Measurements from ENCODE around the gene CDH4.

The CDH4 gene

DNA sequence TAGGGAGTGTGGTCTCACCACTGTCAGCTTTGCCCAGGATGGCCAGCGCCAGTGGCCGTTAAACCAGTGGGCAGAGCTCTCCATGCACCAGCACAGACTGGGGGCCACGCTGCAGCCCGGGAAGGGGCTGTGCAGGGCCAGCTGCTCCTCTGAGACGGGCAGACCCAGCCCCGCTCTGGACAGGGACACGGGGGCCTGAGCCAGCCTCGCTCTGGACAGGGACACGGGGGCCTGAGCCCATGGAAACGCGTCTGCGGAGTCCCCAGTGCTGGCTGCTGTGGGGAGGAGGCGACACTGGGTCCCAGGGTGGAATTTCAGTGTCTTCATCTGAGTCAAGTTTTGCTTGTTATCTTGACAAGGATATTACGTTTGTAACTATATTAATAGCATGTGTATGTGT, 402.7 kb downstream of the CDH4 start:
- Histone ChIP-seq H3K4me3 (ENCODE audit: low read depth in 1 of 5, low read length in 5 of 5) (no peak overlapping the region), H3K27ac (ENCODE audit: low read depth, low read length) (no peak overlapping the region), H3K27me3 (ENCODE audit: control insufficient read depth in 5 of 5, insufficient read depth in 4 of 5, low read length in 5 of 5) (peaks cover 0 to 15% (median 4%) of the 10 kb centered on the region in 5 donors), H3K9me3 (ENCODE audit: control insufficient read depth in 5 of 5, low read length in 5 of 5) (peaks cover 0 to 5% (median 0%) of the 10 kb centered on the region in 5 donors), H3K9ac (ENCODE audit: low read length in 5 of 5) (no peak overlapping the region), H3K4me1 (ENCODE audit: control insufficient read depth in 5 of 5, insufficient read depth in 5 of 5, low read length in 5 of 5) (no peaks in the 10 kb centered on the region), H3K36me3 (ENCODE audit: control insufficient read depth in 5 of 5, insufficient read depth in 5 of 5, low read length in 5 of 5) (no peaks in the 10 kb centered on the region)

DNA sequence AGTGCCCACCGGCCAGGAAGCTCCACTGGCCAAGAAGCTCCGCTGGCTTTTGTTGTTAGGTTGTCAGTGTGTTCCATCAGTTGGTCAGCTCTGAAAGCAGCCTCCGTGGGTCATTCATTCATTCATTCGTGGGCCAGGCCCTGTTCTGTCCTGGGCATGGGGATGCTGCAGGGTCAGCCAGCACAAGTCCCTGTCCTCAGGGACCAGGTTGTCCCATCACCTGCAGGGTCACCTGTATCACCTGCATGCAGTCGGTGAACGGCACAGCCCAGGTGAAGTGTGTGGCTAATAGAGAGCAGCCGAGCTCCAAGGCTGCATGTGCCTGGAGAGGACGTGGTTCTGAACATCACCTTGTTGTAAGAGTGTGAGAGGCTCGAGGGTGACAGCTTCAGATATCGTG, 403.5 kb downstream of the CDH4 start:
- H3K4me3 ChIP-seq (ENCODE audit: low read depth in 1 of 5, low read length in 5 of 5): no peak overlapping the region
- peaks cover 0 to 15% (median 4%) of the 10 kb centered on the region in 5 donors for H3K27me3 ChIP-seq (ENCODE audit: control insufficient read depth in 5 of 5, insufficient read depth in 4 of 5, low read length in 5 of 5)
- no peak overlapping the region for H3K9ac ChIP-seq (ENCODE audit: low read length in 5 of 5)
- H3K27ac ChIP-seq (ENCODE audit: low read depth, low read length): no peak overlapping the region
- peaks cover 0 to 5% (median 0%) of the 10 kb centered on the region in 5 donors for H3K9me3 ChIP-seq (ENCODE audit: control insufficient read depth in 5 of 5, low read length in 5 of 5)
- H3K4me1 ChIP-seq (ENCODE audit: control insufficient read depth in 5 of 5, insufficient read depth in 5 of 5, low read length in 5 of 5): no peaks in the 10 kb centered on the region
- no peaks in the 10 kb centered on the region for H3K36me3 ChIP-seq (ENCODE audit: control insufficient read depth in 5 of 5, insufficient read depth in 5 of 5, low read length in 5 of 5)

DNA sequence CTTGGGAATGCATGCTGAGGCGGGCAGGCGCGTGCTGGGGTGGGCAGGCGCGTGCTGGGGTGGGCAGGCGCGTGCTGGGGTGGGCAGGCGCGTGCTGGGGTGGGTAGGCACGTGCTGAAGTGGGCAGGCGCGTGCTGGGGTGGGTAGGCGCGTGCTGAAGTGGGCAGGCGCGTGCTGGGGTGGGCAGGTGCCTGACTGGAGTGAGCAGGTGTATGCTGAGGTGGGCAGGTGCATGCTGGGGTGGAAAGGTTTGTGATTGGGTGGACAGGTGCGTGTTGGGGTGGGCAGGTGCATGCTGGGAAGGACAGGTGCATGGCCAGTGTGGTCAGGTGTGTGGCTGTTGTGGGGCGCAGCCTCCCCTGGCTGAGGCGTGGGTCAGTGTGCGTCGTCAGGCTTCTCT, 404.1 kb downstream of the CDH4 start:
- H3K4me1 ChIP-seq (ENCODE audit: control insufficient read depth in 5 of 5, insufficient read depth in 5 of 5, low read length in 5 of 5): no peaks in the 10 kb centered on the region
- H3K27ac ChIP-seq (ENCODE audit: low read depth, low read length): no peak overlapping the region
- no peaks in the 10 kb centered on the region for H3K36me3 ChIP-seq (ENCODE audit: control insufficient read depth in 5 of 5, insufficient read depth in 5 of 5, low read length in 5 of 5)
- H3K9me3 ChIP-seq (ENCODE audit: control insufficient read depth in 5 of 5, low read length in 5 of 5): peaks cover 0 to 5% (median 0%) of the 10 kb centered on the region in 5 donors
- H3K27me3 ChIP-seq (ENCODE audit: control insufficient read depth in 5 of 5, insufficient read depth in 4 of 5, low read length in 5 of 5): peaks cover 0 to 14% (median 4%) of the 10 kb centered on the region in 5 donors
- no peak overlapping the region for H3K9ac ChIP-seq (ENCODE audit: low read length in 5 of 5)
- H3K4me3 ChIP-seq (ENCODE audit: low read depth in 1 of 5, low read length in 5 of 5): no peak overlapping the region

DNA sequence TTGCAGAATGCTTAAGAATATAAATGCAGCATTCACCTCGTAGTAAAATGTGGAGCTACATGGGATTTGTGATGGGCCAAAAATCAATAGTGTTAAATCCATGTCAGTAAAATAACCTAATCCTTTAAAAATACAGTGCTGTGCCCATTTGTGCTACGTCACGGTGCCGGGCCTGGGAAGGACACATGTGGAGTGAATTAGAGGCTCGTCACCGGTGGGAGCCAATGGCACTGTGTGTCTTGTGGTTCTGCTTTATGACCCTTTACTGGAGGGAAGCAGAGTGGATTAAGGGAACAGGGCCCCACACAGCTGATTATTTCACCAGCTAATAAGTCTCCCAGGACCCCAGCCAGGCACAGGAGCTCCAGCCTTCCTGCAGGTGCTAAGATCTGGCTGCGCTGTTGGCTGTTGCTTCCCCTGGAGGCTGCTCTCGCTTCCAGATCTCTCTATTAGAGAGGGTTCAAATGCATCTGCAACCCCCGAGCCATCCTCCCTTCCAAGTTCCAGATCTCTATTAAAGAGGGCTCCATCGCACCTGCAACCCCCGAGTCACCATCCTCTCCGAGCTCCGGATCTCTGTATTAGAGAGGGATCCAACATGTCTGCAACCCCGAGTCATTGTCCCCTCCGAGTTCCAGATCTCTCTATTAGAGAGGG, 405.8 kb downstream of the CDH4 start:
- Histone ChIP-seq H3K9me3 (ENCODE audit: control insufficient read depth in 5 of 5, low read length in 5 of 5) (peaks cover 0 to 5% (median 0%) of the 10 kb centered on the region in 5 donors), H3K9ac (ENCODE audit: low read length in 5 of 5) (no peak overlapping the region), H3K4me3 (ENCODE audit: low read depth in 1 of 5, low read length in 5 of 5) (no peak overlapping the region), H3K27ac (ENCODE audit: low read depth, low read length) (no peak overlapping the region), H3K27me3 (ENCODE audit: control insufficient read depth in 5 of 5, insufficient read depth in 4 of 5, low read length in 5 of 5) (peaks cover 0 to 15% (median 6%) of the 10 kb centered on the region in 5 donors), H3K36me3 (ENCODE audit: control insufficient read depth in 5 of 5, insufficient read depth in 5 of 5, low read length in 5 of 5) (no peaks in the 10 kb centered on the region), H3K4me1 (ENCODE audit: control insufficient read depth in 5 of 5, insufficient read depth in 5 of 5, low read length in 5 of 5) (no peaks in the 10 kb centered on the region)

DNA sequence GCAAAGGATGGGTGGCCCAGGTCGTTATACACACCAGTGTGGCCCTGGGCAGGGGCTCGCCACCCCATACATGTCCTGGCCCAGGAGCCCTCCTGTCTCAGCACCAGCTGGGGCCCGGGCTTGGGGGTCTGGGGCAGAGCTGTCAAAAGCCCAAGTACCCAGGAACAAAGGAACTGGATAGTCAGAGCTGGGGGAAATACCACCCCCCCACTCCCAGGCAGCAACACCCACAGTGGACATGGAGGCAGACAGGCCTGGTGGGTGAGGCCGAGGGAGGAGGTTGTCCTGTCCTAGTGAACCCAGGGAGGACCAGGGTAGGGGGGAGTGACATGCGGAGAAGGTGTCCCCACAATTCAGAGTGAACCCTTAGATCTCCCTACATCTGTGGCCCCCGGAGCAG, 406.5 kb downstream of the CDH4 start:
- Histone ChIP-seq H3K27me3 (ENCODE audit: control insufficient read depth in 5 of 5, insufficient read depth in 4 of 5, low read length in 5 of 5) (peaks cover 0 to 15% (median 13%) of the 10 kb centered on the region in 5 donors), H3K27ac (ENCODE audit: low read depth, low read length) (no peak overlapping the region), H3K4me1 (ENCODE audit: control insufficient read depth in 5 of 5, insufficient read depth in 5 of 5, low read length in 5 of 5) (no peaks in the 10 kb centered on the region), H3K9ac (ENCODE audit: low read length in 5 of 5) (no peak overlapping the region), H3K4me3 (ENCODE audit: low read depth in 1 of 5, low read length in 5 of 5) (no peak overlapping the region), H3K36me3 (ENCODE audit: control insufficient read depth in 5 of 5, insufficient read depth in 5 of 5, low read length in 5 of 5) (no peaks in the 10 kb centered on the region), H3K9me3 (ENCODE audit: control insufficient read depth in 5 of 5, low read length in 5 of 5) (peaks cover 0 to 5% (median 0%) of the 10 kb centered on the region in 5 donors)

DNA sequence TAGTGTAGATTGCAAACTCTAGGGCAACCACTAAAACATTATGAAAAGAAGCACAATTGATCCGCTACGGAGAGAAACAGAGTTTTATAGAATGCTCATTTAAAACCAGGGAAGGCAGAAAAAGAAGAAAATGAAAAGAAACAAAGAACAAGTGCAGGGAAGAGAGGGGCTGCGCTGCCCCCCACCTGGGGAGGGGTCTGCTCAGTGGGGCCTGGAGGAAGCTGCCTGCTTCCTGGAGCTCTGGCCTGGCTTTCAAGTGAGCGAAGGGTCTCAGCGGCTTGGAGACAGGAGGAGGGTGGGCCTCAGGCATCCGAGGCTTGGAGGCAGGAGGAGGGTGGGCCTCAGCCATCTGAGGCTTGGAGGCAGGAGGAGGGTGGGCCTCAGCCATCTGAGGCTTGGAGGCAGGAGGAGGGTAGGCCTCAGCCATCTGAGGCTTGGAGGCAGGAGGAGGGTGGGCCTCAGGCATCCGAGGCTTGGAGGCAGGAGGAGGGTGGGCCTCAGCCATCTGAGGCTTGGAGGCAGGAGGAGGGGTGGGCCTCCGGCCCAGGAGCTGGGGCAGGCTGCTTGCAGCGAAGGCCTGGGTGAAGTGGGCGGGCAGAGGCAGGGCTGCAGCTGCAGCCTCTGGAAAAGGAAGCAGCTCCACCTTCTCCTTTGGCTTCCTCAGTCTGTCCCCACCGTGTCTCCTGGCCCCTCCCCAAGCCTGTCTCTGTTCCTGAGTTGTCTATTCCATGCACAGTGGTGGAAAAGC, 407.4 kb downstream of the CDH4 start:
- Histone ChIP-seq H3K36me3 (ENCODE audit: control insufficient read depth in 5 of 5, insufficient read depth in 5 of 5, low read length in 5 of 5) (no peaks in the 10 kb centered on the region), H3K4me1 (ENCODE audit: control insufficient read depth in 5 of 5, insufficient read depth in 5 of 5, low read length in 5 of 5) (no peaks in the 10 kb centered on the region)

DNA sequence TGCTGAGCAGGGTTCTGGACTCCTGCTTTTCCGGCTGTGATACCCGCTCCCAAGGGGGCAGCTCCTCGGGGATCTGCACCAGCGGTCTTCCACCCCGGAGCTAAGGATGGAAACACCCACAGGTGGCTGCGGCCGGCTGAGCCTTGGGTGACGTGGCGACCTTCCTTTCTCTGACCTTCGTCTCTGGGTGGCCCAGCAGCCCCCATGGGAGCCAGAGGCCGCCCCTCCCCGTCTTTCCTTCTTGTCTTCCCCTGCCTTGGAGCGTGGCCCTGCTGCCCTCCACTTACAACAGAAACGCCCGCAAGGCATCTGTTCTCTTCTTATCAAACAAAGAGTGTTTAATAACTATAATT, 407.9 kb downstream of the CDH4 start:
- Histone ChIP-seq H3K9me3 (ENCODE audit: control insufficient read depth in 5 of 5, low read length in 5 of 5) (peaks cover 0 to 5% (median 0%) of the 10 kb centered on the region in 5 donors), H3K4me1 (ENCODE audit: control insufficient read depth in 5 of 5, insufficient read depth in 5 of 5, low read length in 5 of 5) (no peaks in the 10 kb centered on the region), H3K9ac (ENCODE audit: low read length in 5 of 5) (no peak overlapping the region), H3K36me3 (ENCODE audit: control insufficient read depth in 5 of 5, insufficient read depth in 5 of 5, low read length in 5 of 5) (no peaks in the 10 kb centered on the region), H3K27ac (ENCODE audit: low read depth, low read length) (no peak overlapping the region), H3K27me3 (ENCODE audit: control insufficient read depth in 5 of 5, insufficient read depth in 4 of 5, low read length in 5 of 5) (peaks cover 0 to 18% (median 16%) of the 10 kb centered on the region in 5 donors), H3K4me3 (ENCODE audit: low read depth in 1 of 5, low read length in 5 of 5) (no peak overlapping the region)

More for the DNA sequence above, 407.4 kb downstream of the CDH4 start:
- H3K9ac ChIP-seq (ENCODE audit: low read length in 5 of 5): no peak overlapping the region
- no peak overlapping the region for H3K27ac ChIP-seq (ENCODE audit: low read depth, low read length)
- H3K4me3 ChIP-seq (ENCODE audit: low read depth in 1 of 5, low read length in 5 of 5): no peak overlapping the region
- H3K9me3 ChIP-seq (ENCODE audit: control insufficient read depth in 5 of 5, low read length in 5 of 5): peaks cover 0 to 5% (median 0%) of the 10 kb centered on the region in 5 donors
- peaks cover 0 to 18% (median 16%) of the 10 kb centered on the region in 5 donors for H3K27me3 ChIP-seq (ENCODE audit: control insufficient read depth in 5 of 5, insufficient read depth in 4 of 5, low read length in 5 of 5)

DNA sequence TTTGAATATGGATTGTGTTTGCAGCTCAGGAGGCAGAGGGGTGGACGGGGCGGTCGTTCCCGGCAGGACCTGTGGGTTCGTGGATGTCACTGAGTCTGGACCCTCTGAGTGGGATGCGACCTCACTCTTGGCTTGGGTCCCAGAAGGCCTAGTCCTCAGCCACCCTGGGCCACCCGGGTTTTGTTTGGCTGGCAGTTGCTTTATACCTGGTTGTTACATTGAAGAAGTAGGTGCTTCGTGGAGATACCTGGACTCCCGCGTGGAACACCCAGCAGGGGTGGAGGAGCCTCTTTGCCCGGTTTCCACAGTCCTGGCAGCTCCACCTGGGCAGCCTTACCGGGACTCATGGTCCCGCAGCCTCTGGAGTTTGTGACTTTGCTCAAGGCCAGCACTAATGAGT, 408.5 kb downstream of the CDH4 start:
- Histone ChIP-seq H3K9me3 (ENCODE audit: control insufficient read depth in 5 of 5, low read length in 5 of 5) (peaks cover 0 to 2% (median 0%) of the 10 kb centered on the region in 5 donors), H3K27ac (ENCODE audit: low read depth, low read length) (no peak overlapping the region), H3K9ac (ENCODE audit: low read length in 5 of 5) (no peak overlapping the region), H3K27me3 (ENCODE audit: control insufficient read depth in 5 of 5, insufficient read depth in 4 of 5, low read length in 5 of 5) (peaks cover 0 to 18% (median 14%) of the 10 kb centered on the region in 5 donors), H3K36me3 (ENCODE audit: control insufficient read depth in 5 of 5, insufficient read depth in 5 of 5, low read length in 5 of 5) (no peaks in the 10 kb centered on the region), H3K4me1 (ENCODE audit: control insufficient read depth in 5 of 5, insufficient read depth in 5 of 5, low read length in 5 of 5) (no peaks in the 10 kb centered on the region), H3K4me3 (ENCODE audit: low read depth in 1 of 5, low read length in 5 of 5) (no peak overlapping the region)

DNA sequence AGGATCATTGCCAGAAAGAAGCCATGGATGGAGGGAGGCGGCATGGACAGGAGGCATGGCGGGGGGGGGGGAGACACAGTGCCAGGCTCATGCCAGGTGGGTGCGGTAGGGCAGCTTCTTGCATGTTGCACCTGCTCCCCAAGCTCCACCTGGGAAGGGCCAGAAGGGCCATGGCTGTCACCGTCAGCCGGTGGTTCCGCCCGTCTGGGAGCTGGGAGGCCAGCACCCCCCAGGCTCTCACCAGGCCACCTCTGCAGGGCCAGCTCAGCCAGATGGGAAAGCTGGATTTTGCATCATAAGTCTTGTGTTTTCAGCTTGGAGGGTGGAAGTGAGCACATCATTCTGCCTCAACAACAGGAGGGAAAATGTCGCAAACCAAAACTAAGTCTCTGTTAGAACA, 409.0 kb downstream of the CDH4 start:
- Histone ChIP-seq H3K27me3 (ENCODE audit: control insufficient read depth in 5 of 5, insufficient read depth in 4 of 5, low read length in 5 of 5) (peaks cover 0 to 23% (median 12%) of the 10 kb centered on the region in 5 donors), H3K4me1 (ENCODE audit: control insufficient read depth in 5 of 5, insufficient read depth in 5 of 5, low read length in 5 of 5) (no peaks in the 10 kb centered on the region), H3K27ac (ENCODE audit: low read depth, low read length) (no peak overlapping the region), H3K9me3 (ENCODE audit: control insufficient read depth in 5 of 5, low read length in 5 of 5) (no peaks in the 10 kb centered on the region), H3K9ac (ENCODE audit: low read length in 5 of 5) (no peak overlapping the region), H3K4me3 (ENCODE audit: low read depth in 1 of 5, low read length in 5 of 5) (no peak overlapping the region), H3K36me3 (ENCODE audit: control insufficient read depth in 5 of 5, insufficient read depth in 5 of 5, low read length in 5 of 5) (no peaks in the 10 kb centered on the region)

DNA sequence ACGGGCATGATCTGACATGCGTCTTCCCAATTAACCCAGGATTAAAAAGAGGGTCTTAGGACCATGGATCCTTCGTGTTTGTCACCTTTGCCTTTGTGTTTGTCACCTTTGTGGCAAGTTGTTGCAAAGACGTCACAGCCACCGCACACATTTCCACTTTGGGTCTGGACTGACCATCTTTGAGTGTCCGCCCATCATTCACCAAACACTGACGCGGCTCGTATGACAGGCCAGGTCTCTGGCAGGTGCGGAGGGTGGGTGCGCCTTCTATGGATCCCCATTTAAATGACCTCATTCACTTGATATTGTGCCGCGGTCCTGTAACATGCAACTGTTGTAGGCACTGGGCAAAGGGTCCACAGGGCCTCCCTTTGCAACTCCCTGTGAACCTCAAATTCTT, 409.5 kb downstream of the CDH4 start:
- no peaks in the 10 kb centered on the region for H3K36me3 ChIP-seq (ENCODE audit: control insufficient read depth in 5 of 5, insufficient read depth in 5 of 5, low read length in 5 of 5)
- H3K4me3 ChIP-seq (ENCODE audit: low read depth in 1 of 5, low read length in 5 of 5): no peak overlapping the region
- peaks cover 0 to 28% (median 12%) of the 10 kb centered on the region in 5 donors for H3K27me3 ChIP-seq (ENCODE audit: control insufficient read depth in 5 of 5, insufficient read depth in 4 of 5, low read length in 5 of 5)
- H3K27ac ChIP-seq (ENCODE audit: low read depth, low read length): no peak overlapping the region
- H3K9me3 ChIP-seq (ENCODE audit: control insufficient read depth in 5 of 5, low read length in 5 of 5): no peaks in the 10 kb centered on the region
- H3K9ac ChIP-seq (ENCODE audit: low read length in 5 of 5): no peak overlapping the region
- no peaks in the 10 kb centered on the region for H3K4me1 ChIP-seq (ENCODE audit: control insufficient read depth in 5 of 5, insufficient read depth in 5 of 5, low read length in 5 of 5)

All from subcutaneous abdominal adipose tissue (tissue), 5 donors.